ENCODE data around the gene LRRC49.

- TF ChIP-seq CTCF (optimal IDR thresholded peaks at IDR 0.05 in 1 of 3, IDR thresholded peaks at IDR 0.05 in 1 of 3, conservative IDR thresholded peaks at IDR 0.05 in 1 of 3; ENCODE audit: extremely low read depth in 1 of 3, insufficient read depth in 2 of 3, low read length in 3 of 3) (no peak), EZH2 (IDR thresholded peaks at IDR 0.05; ENCODE audit: low read length) (no peak)
Measured at GRCh38 chr15:71048913-71049675, 156.5 kb downstream of the LRRC49 start.

Measured in keratinocyte (primary cell).